PC-9 (cell line): ENCODE results near the gene NGB.

Experiments
- CTCF ChIP-seq: fragments of 200-600 bp; sonication (generic); conservative IDR thresholded peaks from 2 replicates; pipeline ENCODE4 v1.6.1; 2017; ENCODE audit warnings: mixed run types, antibody characterized with exemption, mild to moderate bottlenecking, moderate library complexity
- EZH2 ChIP-seq: fragments of 200-600 bp; sonication (generic); IDR thresholded peaks from 2 replicates; pipeline ENCODE4 v1.8.0; 2017; ENCODE audit warnings: antibody characterized with exemption, low read depth

DNA sequence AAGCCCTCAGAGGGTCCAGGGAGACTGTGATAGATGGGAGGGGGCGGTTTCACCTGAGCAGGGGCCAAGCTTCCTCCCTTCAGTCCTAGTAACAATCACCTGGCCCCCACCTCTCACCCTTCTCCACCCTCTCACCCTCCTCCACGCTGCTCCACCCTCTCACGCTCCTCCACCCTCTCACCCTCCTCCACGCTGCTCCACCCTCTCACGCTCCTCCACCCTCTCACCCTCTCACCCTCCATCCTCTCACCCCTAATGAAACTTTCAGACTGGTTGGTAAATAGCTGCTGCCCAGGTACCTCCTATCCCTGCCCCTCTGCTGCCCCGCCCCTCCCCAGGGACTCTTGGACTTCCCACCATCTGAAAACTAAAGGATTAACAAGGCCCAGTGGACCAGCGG lies 34.2 kb downstream of the NGB start:
- TF ChIP-seq CTCF = no peak
- TF ChIP-seq EZH2 = no peak
